IMR-90 (cell line): ENCODE results near the gene PLA2G2F. TPM values are rescaled to one million over a fixed set of nuclear protein-coding genes. Genes with fewer than 3 reads are reported as not detected.

Experiments used
- ATAC-seq: fragments of 200-7000 bp; cut with Tn5 transposase; 2 replicates; pipeline ENCODE4 v1.9.1; 2020; ENCODE audit warnings: low read depth, mild to moderate bottlenecking, moderate library complexity
- BruUV-seq: library from RNA; stranded (reverse); fragments of 400-500 nt; replicated peaks from 2 replicates; lab custom pipeline; 2021; lab: Mats Ljungman, UMichigan
- CTCF ChIA-PET: fragments of 300-600 bp; formaldehyde crosslinking; extraction: SDS; loops from one replicate; lab custom pipeline; 2021; ENCODE audit warnings: antibody characterized with exemption; lab: Yijun Ruan, JAX
- POLR2A ChIA-PET: fragments of 300-600 bp; sonication (Branson Sonifier 250); formaldehyde crosslinking; loops from one replicate; lab custom pipeline; 2022; ENCODE audit warnings: antibody characterized with exemption; ENCODE audit not compliant: unreplicated experiment; lab: Charles Lee
- DNase-seq: peaks from one replicate; pipeline ENCODE4 v3.0.0; 2013
- H2AFZ ChIP-seq: replicated peaks from 2 replicates; pipeline ENCODE3; 2013; ENCODE audit warnings: low read length, mild to moderate bottlenecking; ENCODE audit not compliant: poor library complexity
- H2AK5ac ChIP-seq: 2 replicates; pipeline ENCODE4 v1.6.1; 2013; ENCODE audit warnings: low read depth, low read length, inconsistent platforms
- H2AK9ac ChIP-seq: replicated peaks from 2 replicates; pipeline ENCODE3; 2013; ENCODE audit warnings: mild to moderate bottlenecking, low read depth, low read length, moderate library complexity; ENCODE audit not compliant: poor library complexity
- H2BK120ac ChIP-seq: 2 replicates; pipeline ENCODE4 v1.6.1; 2013; ENCODE audit warnings: low read depth, low read length, inconsistent platforms
- H2BK15ac ChIP-seq: 3 replicates; pipeline ENCODE4 v1.6.1; 2013; ENCODE audit warnings: low read depth, low read length, inconsistent platforms
- H2BK20ac ChIP-seq: 2 replicates; pipeline ENCODE4 v1.6.1; 2013; ENCODE audit warnings: low read depth, mild to moderate bottlenecking, inconsistent platforms, low read length, moderate library complexity
- H2BK5ac ChIP-seq: 2 replicates; pipeline ENCODE4 v1.6.1; 2013; ENCODE audit warnings: mild to moderate bottlenecking, low read depth, low read length, inconsistent platforms; ENCODE audit not compliant: poor library complexity, severe bottlenecking
- H3K14ac ChIP-seq: replicated peaks from 2 replicates; pipeline ENCODE4 v1.6.1; 2013; ENCODE audit warnings: low read depth, low read length, inconsistent platforms
- H3K18ac ChIP-seq: 2 replicates; pipeline ENCODE4 v1.6.1; 2013; ENCODE audit warnings: low read depth, low read length, control low read depth
- H3K23ac ChIP-seq: 2 replicates; pipeline ENCODE4 v1.6.1; 2013; ENCODE audit warnings: low read depth, low read length, inconsistent platforms
- H3K27ac ChIP-seq: 2 replicates; pipeline ENCODE4 v1.5.1; 2013; ENCODE audit warnings: mild to moderate bottlenecking, control low read depth, low read length; ENCODE audit not compliant: insufficient read depth
- H3K27me3 ChIP-seq: 2 replicates; pipeline ENCODE4 v1.6.1; 2013; ENCODE audit warnings: low read length; ENCODE audit not compliant: control insufficient read depth, insufficient read depth
- H3K36me3 ChIP-seq: 2 replicates; pipeline ENCODE4 v1.6.1; 2013; ENCODE audit warnings: low read length, mixed read lengths; ENCODE audit not compliant: control insufficient read depth, insufficient read depth
- H3K4ac ChIP-seq: 2 replicates; pipeline ENCODE4 v1.6.1; 2013; ENCODE audit warnings: low read depth, low read length, inconsistent platforms
- H3K4me1 ChIP-seq: 2 replicates; pipeline ENCODE4 v1.6.1; 2013; ENCODE audit warnings: low read length, mixed read lengths; ENCODE audit not compliant: control insufficient read depth, insufficient read depth
- H3K4me2 ChIP-seq: 2 replicates; pipeline ENCODE4 v1.6.1; 2013; ENCODE audit warnings: low read depth, mild to moderate bottlenecking, control low read depth, low read length, moderate library complexity
- H3K4me3 ChIP-seq: 2 replicates; pipeline ENCODE4 v1.5.1; 2013; ENCODE audit warnings: low read depth, mild to moderate bottlenecking, control low read depth, low read length, moderate library complexity; ENCODE audit not compliant: insufficient read depth
- H3K56ac ChIP-seq: 2 replicates; pipeline ENCODE4 v1.6.1; 2013; ENCODE audit warnings: low read length, inconsistent platforms; ENCODE audit not compliant: insufficient read depth; ENCODE audit errors: extremely low read depth
- H3K79me1 ChIP-seq, 2 experiments: 2 replicates each; pipeline ENCODE4 v1.6.1; 2013; ENCODE audit warnings: low read length in 2 of 2, inconsistent platforms in 1 of 2, low read depth in 1 of 2
- H3K9ac ChIP-seq: 2 replicates; pipeline ENCODE4 v1.6.1; 2013; ENCODE audit warnings: low read depth, low read length, control low read depth
- H3K9me1 ChIP-seq: 2 replicates; pipeline ENCODE4 v1.6.1; 2013; ENCODE audit warnings: low read length, inconsistent platforms; ENCODE audit not compliant: insufficient read depth
- H3K9me3 ChIP-seq: 2 replicates; pipeline ENCODE4 v1.6.1; 2013; ENCODE audit warnings: low read length; ENCODE audit not compliant: control insufficient read depth, insufficient read depth
- H4K20me1 ChIP-seq: 2 replicates; pipeline ENCODE4 v1.6.1; 2013; ENCODE audit warnings: low read length, inconsistent platforms; ENCODE audit not compliant: insufficient read depth
- H4K5ac ChIP-seq: 2 replicates; pipeline ENCODE4 v1.6.1; 2013; ENCODE audit warnings: mild to moderate bottlenecking, low read depth, low read length, control low read depth
- H4K8ac ChIP-seq, 2 experiments: 2 replicates each; pipeline ENCODE4 v1.6.1; 2013; ENCODE audit warnings: low read depth in 2 of 2, low read length in 2 of 2, control low read depth in 1 of 2, inconsistent platforms in 1 of 2
- H4K91ac ChIP-seq: 2 replicates; pipeline ENCODE4 v1.6.1; 2013; ENCODE audit warnings: low read depth, low read length, inconsistent platforms; ENCODE audit not compliant: insufficient read depth
- BHLHE40 ChIP-seq: fragments of 150-350 bp; IDR thresholded peaks from 2 replicates; pipeline ENCODE4 v1.6.1; 2016; ENCODE audit warnings: mild to moderate bottlenecking, low read depth, low read length
- CEBPB ChIP-seq: IDR thresholded peaks from 2 replicates; pipeline ENCODE4 v1.6.1; 2012; ENCODE audit warnings: low read depth, low read length, improper control_type of control experiment
- CHD1 ChIP-seq: IDR thresholded peaks from 2 replicates; pipeline ENCODE4 v1.6.1; 2012; ENCODE audit warnings: low read depth, low read length, improper control_type of control experiment
- ELK1 ChIP-seq: fragments of 150-350 bp; IDR thresholded peaks from 2 replicates; pipeline ENCODE4 v1.6.1; 2016; ENCODE audit warnings: low read depth, mild to moderate bottlenecking, low read length, moderate library complexity, borderline replicate concordance
- FOS ChIP-seq: fragments of 150-350 bp; IDR thresholded peaks from 2 replicates; pipeline ENCODE4 v1.6.1; 2016; ENCODE audit warnings: low read depth, low read length
- MAFK ChIP-seq: IDR thresholded peaks from 2 replicates; pipeline ENCODE4 v1.6.1; 2012; ENCODE audit warnings: low read depth, low read length, improper control_type of control experiment
- MAZ ChIP-seq: IDR thresholded peaks from 2 replicates; pipeline ENCODE4 v1.6.1; 2012; ENCODE audit warnings: low read depth, mild to moderate bottlenecking, low read length, improper control_type of control experiment, moderate library complexity, borderline replicate concordance
- MXI1 ChIP-seq: IDR thresholded peaks from 2 replicates; pipeline ENCODE4 v1.6.1; 2012; ENCODE audit warnings: low read depth, mild to moderate bottlenecking, low read length, moderate library complexity, borderline replicate concordance
- NFE2L2 ChIP-seq: fragments of 150-350 bp; IDR thresholded peaks from 2 replicates; pipeline ENCODE4 v1.6.1; 2016; ENCODE audit warnings: low read depth, mild to moderate bottlenecking, low read length
- POLR2A ChIP-seq: IDR thresholded peaks from 2 replicates; pipeline ENCODE4 v1.6.1; 2012; ENCODE audit warnings: mild to moderate bottlenecking, low read depth, low read length
- RAD21 ChIP-seq: IDR thresholded peaks from 2 replicates; pipeline ENCODE4 v1.6.1; 2012; ENCODE audit warnings: low read length, improper control_type of control experiment
- RCOR1 ChIP-seq: IDR thresholded peaks from 2 replicates; pipeline ENCODE4 v1.6.1; 2012; ENCODE audit warnings: mild to moderate bottlenecking, low read length, improper control_type of control experiment; ENCODE audit not compliant: insufficient replicate concordance
- RFX5 ChIP-seq: IDR thresholded peaks from 2 replicates; pipeline ENCODE4 v1.8.0; 2012; ENCODE audit warnings: low read depth, mild to moderate bottlenecking, low read length, moderate library complexity
- SMC3 ChIP-seq: fragments of 150-350 bp; IDR thresholded peaks from 2 replicates; pipeline ENCODE4 v1.6.1; 2016; ENCODE audit warnings: low read depth, mild to moderate bottlenecking, antibody characterized with exemption, low read length, moderate library complexity
- USF2 ChIP-seq: fragments of 150-350 bp; IDR thresholded peaks from 2 replicates; pipeline ENCODE4 v1.6.1; 2017; ENCODE audit warnings: mild to moderate bottlenecking, antibody characterized with exemption, low read length, low read depth
- WGBS, 2 experiments: methylation state at CpG; one replicate each; pipeline versions ENCODE4 v1.1.5 to v1.1.7; 2013; ENCODE audit warnings: missing lambda C conversion rate in 2 of 2; ENCODE audit not compliant: insufficient read length in 1 of 2; ENCODE audit errors: extremely low coverage in 2 of 2; 5-methylcytosine and 5-hydroxymethylcytosine counted together
- dilution Hi-C: fragments of 300-500 bp; cut with HindIII; formaldehyde crosslinking; loops from one replicate; pipeline ENCODE4 v1.14.3; 2018; ENCODE audit warnings: low sequenced_read_pairs; ENCODE audit not compliant: unreplicated experiment
- in situ Hi-C: fragments of 300-500 bp; cut with MboI; formaldehyde crosslinking; loops from 3 replicates; pipeline ENCODE4 v1.14.3; 2019; ENCODE audit warnings: low sequenced_read_pairs, inconsistent platforms, mixed read lengths
- intact Hi-C: fragments of 100-400 bp; cut with micrococcal nuclease; formaldehyde crosslinking; loops from 2 replicates; pipeline ENCODE4 v1.10.0; 2022
- polyA plus RNA-seq, 3 experiments: library from polyadenylated mRNA; depleted of rRNA; stranded (reverse); fragments of >200 nt; gene quantifications; 2 replicates each; pipeline ENCODE4 v1.2.3, GENCODE V29; 2012; ENCODE audit warnings: low replicate concordance in 1 of 3
- total RNA-seq: library from RNA; depleted of rRNA; stranded (reverse); fragments of >200 nt; gene quantifications from 2 replicates; pipeline ENCODE4 v1.2.3, GENCODE V29; 2012
- TF ChIP-seq, protein P1 (sequence below): conservative IDR thresholded peaks from 2 replicates; pipeline ENCODE4 v1.5.1; 2012; ENCODE audit warnings: mild to moderate bottlenecking, low read depth, low read length, improper control_type of control experiment

The PLA2G2F gene
- total and polyA plus RNA-seq, 2 of the 4 experiments (the other 2 are of a cell fraction) = not detected

GRCh38 chr1:20093940-20094391, 45.2 kb upstream of the PLA2G2F start:
- H3K23ac ChIP-seq = no peak overlapping the region
- TF ChIP-seq SMC3 = no peak
- no peak for TF ChIP-seq FOS
- TF ChIP-seq RCOR1 = no peak
- no peak for TF ChIP-seq CEBPB
- no peak for TF ChIP-seq NFE2L2
- TF ChIP-seq POLR2A = no peak
- TF ChIP-seq BHLHE40 = no peak
- TF ChIP-seq, protein P1, sequence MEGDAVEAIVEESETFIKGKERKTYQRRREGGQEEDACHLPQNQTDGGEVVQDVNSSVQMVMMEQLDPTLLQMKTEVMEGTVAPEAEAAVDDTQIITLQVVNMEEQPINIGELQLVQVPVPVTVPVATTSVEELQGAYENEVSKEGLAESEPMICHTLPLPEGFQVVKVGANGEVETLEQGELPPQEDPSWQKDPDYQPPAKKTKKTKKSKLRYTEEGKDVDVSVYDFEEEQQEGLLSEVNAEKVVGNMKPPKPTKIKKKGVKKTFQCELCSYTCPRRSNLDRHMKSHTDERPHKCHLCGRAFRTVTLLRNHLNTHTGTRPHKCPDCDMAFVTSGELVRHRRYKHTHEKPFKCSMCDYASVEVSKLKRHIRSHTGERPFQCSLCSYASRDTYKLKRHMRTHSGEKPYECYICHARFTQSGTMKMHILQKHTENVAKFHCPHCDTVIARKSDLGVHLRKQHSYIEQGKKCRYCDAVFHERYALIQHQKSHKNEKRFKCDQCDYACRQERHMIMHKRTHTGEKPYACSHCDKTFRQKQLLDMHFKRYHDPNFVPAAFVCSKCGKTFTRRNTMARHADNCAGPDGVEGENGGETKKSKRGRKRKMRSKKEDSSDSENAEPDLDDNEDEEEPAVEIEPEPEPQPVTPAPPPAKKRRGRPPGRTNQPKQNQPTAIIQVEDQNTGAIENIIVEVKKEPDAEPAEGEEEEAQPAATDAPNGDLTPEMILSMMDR = no peak
- no peak for TF ChIP-seq MAZ
- no peak for TF ChIP-seq MXI1
- no peak for TF ChIP-seq RFX5
- no peak for TF ChIP-seq USF2
- TF ChIP-seq MAFK = no peak
- TF ChIP-seq RAD21 = no peak
- no peak for TF ChIP-seq CHD1
- TF ChIP-seq ELK1 = no peak
- H2BK20ac ChIP-seq = no peak overlapping the region
- ChIA-PET CTCF (no interaction called here), POLR2A (interaction anchor here (0.6 kb wide), 1 partner anchor 50 kb away, joined by 8 read pairs; no protein-coding TSS in a partner anchor)
- no peak overlapping the region for H3K4me3 ChIP-seq
- no TSS peak for BruUV-seq
- no peak for ATAC-seq
- no peak overlapping the region for H2AFZ ChIP-seq
- H4K20me1 ChIP-seq = no peaks in the 10 kb centered on the region
- no peak overlapping the region for H3K4me2 ChIP-seq
- no peak overlapping the region for H3K14ac ChIP-seq
- dilution Hi-C loops = no loop called here
- H3K27me3 ChIP-seq = peaks cover 41% of the 10 kb centered on the region
- H3K9me1 ChIP-seq = no peaks in the 10 kb centered on the region
- intact Hi-C loops = no loop called here
- H4K5ac ChIP-seq = no peak overlapping the region
- H3K79me1 ChIP-seq = no peaks in the 10 kb centered on the region
- H2BK15ac ChIP-seq = no peak overlapping the region
- WGBS, 2 experiments = no CpG with 5 or more reads among the region's 5 CpGs
- H2AK9ac ChIP-seq = no peak overlapping the region
- no peaks in the 10 kb centered on the region for H3K36me3 ChIP-seq
- no peak overlapping the region for H2BK120ac ChIP-seq
- no peak overlapping the region for H2BK5ac ChIP-seq
- no peaks in the 10 kb centered on the region for H3K4me1 ChIP-seq
- no peak overlapping the region for H3K56ac ChIP-seq
- no peak overlapping the region for H3K27ac ChIP-seq
- no peaks in the 10 kb centered on the region for H3K9me3 ChIP-seq
- no peak overlapping the region for H3K18ac ChIP-seq
- H3K9ac ChIP-seq = no peak overlapping the region
- H2AK5ac ChIP-seq = no peak overlapping the region
- no peak overlapping the region for H3K4ac ChIP-seq
- H4K8ac ChIP-seq = no peak overlapping the region
- no peak overlapping the region for H4K91ac ChIP-seq
- no peak for DNase-seq
- in situ Hi-C loops = no loop called here
